Neural cell (in vitro differentiated cells): Measurements from ENCODE around the gene GALNT11. TPM values are rescaled to one million over a fixed set of nuclear protein-coding genes. Genes with fewer than 3 reads are reported as not detected.

Experiments
- H2AFZ ChIP-seq: fragments of 200-600, 300-800 bp; sonication (generic), shearing (Covaris generic); 2 replicates; pipeline ENCODE4 v1.6.0; 2014; ENCODE audit warnings: low read depth, mild to moderate bottlenecking, antibody characterized with exemption, low read length, moderate library complexity
- H3F3A ChIP-seq: fragments of 200-600 bp; shearing (Covaris generic); 2 replicates; pipeline ENCODE4 v1.6.1; 2016; ENCODE audit warnings: mild to moderate bottlenecking, moderate library complexity, mixed read lengths, antibody characterized with exemption, low read length; ENCODE audit not compliant: insufficient read depth, poor library complexity, severe bottlenecking
- H3K27ac ChIP-seq: fragments of 200-600, 300-800 bp; sonication (generic), shearing (Covaris generic); 2 replicates; pipeline ENCODE4 v1.5.1; 2014; ENCODE audit warnings: mild to moderate bottlenecking, low read length, moderate library complexity
- H3K27me3 ChIP-seq: fragments of 300-800, 200-600 bp; sonication (generic), shearing (Covaris generic); 2 replicates; pipeline ENCODE4 v1.6.0; 2014; ENCODE audit warnings: mild to moderate bottlenecking, low read depth, low read length, moderate library complexity; ENCODE audit not compliant: insufficient read depth
- H3K36me3 ChIP-seq: fragments of 300-800, 200-600 bp; sonication (generic), shearing (Covaris generic); 2 replicates; pipeline ENCODE4 v1.5.1; 2014; ENCODE audit warnings: mild to moderate bottlenecking, antibody characterized with exemption, low read length, moderate library complexity; ENCODE audit not compliant: insufficient read depth
- H3K4me2 ChIP-seq: fragments of 300-800, 200-600 bp; sonication (generic), shearing (Covaris generic); 2 replicates; pipeline ENCODE4 v1.6.0; 2014; ENCODE audit warnings: mild to moderate bottlenecking, low read length
- H3K4me3 ChIP-seq: fragments of 300-800, 200-600 bp; sonication (generic), shearing (Covaris generic); 2 replicates; pipeline ENCODE4 v1.5.1; 2014; ENCODE audit warnings: mild to moderate bottlenecking, low read length, moderate library complexity
- H3K79me2 ChIP-seq: fragments of 200-600 bp; shearing (Covaris generic); replicated peaks from 2 replicates; pipeline ENCODE4 v1.6.0; 2014; ENCODE audit warnings: mild to moderate bottlenecking, low read length, moderate library complexity; ENCODE audit not compliant: insufficient read depth
- H3K9ac ChIP-seq: fragments of 300-800, 200-600 bp; sonication (generic), shearing (Covaris generic); 2 replicates; pipeline ENCODE4 v1.6.1; 2016; ENCODE audit warnings: mild to moderate bottlenecking, low read length, mixed read lengths
- H3K9me2 ChIP-seq: fragments of 200-600 bp; shearing (Covaris generic); 2 replicates; pipeline ENCODE4 v1.6.1; 2016; ENCODE audit warnings: mild to moderate bottlenecking, low read length, mixed read lengths; ENCODE audit not compliant: insufficient read depth
- H3K9me3 ChIP-seq: fragments of 200-600, 300-800 bp; sonication (generic), shearing (Covaris generic); 2 replicates; pipeline ENCODE4 v1.6.1; 2016; ENCODE audit warnings: mild to moderate bottlenecking, mixed run types, low read length, moderate library complexity, mixed read lengths
- H4K20me1 ChIP-seq: fragments of 200-600 bp; shearing (Covaris generic); 2 replicates; pipeline ENCODE4 v1.6.1; 2016; ENCODE audit warnings: mild to moderate bottlenecking, mixed run types; ENCODE audit not compliant: insufficient read depth
- EP300 ChIP-seq: fragments of 450-650 bp; conservative IDR thresholded peaks from 2 replicates; pipeline ENCODE4 v1.6.1; 2014; ENCODE audit warnings: antibody characterized with exemption, mild to moderate bottlenecking, moderate library complexity; ENCODE audit not compliant: poor library complexity, severe bottlenecking
- EZH2 ChIP-seq: fragments of 200-600, 300-800 bp; shearing (Covaris generic), sonication (generic); IDR thresholded peaks from 2 replicates; pipeline ENCODE4 v1.6.1; 2014; ENCODE audit warnings: antibody characterized with exemption, low read length, borderline replicate concordance, mild to moderate bottlenecking; ENCODE audit not compliant: insufficient read depth, poor library complexity, severe bottlenecking
- MXI1 ChIP-seq: fragments of 450-650 bp; conservative IDR thresholded peaks from 2 replicates; pipeline ENCODE4 v1.6.1; 2014; ENCODE audit warnings: antibody characterized with exemption, mild to moderate bottlenecking; ENCODE audit not compliant: poor library complexity, severe bottlenecking
- POLR2AphosphoS5 ChIP-seq: IDR thresholded peaks from 2 replicates; pipeline ENCODE4 v1.6.1; 2012
- RAD21 ChIP-seq: fragments of 450-650 bp; conservative IDR thresholded peaks from 2 replicates; pipeline ENCODE4 v1.6.1; 2014; ENCODE audit warnings: antibody characterized with exemption, mild to moderate bottlenecking, moderate library complexity
- SMC3 ChIP-seq: fragments of 450-650 bp; conservative IDR thresholded peaks from 2 replicates; pipeline ENCODE4 v1.6.1; 2014; ENCODE audit warnings: antibody characterized with exemption, mild to moderate bottlenecking, moderate library complexity; ENCODE audit not compliant: poor library complexity
- TAF1 ChIP-seq: IDR thresholded peaks from 2 replicates; pipeline ENCODE4 v1.6.1; 2012; ENCODE audit warnings: low read depth
- polyA plus RNA-seq: library from polyadenylated mRNA; depleted of rRNA; stranded (reverse); fragments of >200 nt; gene quantifications from 2 replicates; pipeline ENCODE4 v1.2.3, GENCODE V29; 2014
- TF ChIP-seq, protein P1 (sequence below): IDR thresholded peaks from 2 replicates; pipeline ENCODE4 v1.6.1; 2012; ENCODE audit warnings: borderline replicate concordance
- TF ChIP-seq, protein P2 (sequence below): fragments of 450-650 bp; IDR thresholded peaks from 2 replicates; pipeline ENCODE4 v1.5.1; 2014; ENCODE audit warnings: antibody characterized with exemption, mild to moderate bottlenecking, moderate library complexity; ENCODE audit not compliant: poor library complexity, severe bottlenecking

GALNT11 gene
- polyA plus RNA-seq, 1 donor from 2014 or later, result 118 TPM

DNA sequence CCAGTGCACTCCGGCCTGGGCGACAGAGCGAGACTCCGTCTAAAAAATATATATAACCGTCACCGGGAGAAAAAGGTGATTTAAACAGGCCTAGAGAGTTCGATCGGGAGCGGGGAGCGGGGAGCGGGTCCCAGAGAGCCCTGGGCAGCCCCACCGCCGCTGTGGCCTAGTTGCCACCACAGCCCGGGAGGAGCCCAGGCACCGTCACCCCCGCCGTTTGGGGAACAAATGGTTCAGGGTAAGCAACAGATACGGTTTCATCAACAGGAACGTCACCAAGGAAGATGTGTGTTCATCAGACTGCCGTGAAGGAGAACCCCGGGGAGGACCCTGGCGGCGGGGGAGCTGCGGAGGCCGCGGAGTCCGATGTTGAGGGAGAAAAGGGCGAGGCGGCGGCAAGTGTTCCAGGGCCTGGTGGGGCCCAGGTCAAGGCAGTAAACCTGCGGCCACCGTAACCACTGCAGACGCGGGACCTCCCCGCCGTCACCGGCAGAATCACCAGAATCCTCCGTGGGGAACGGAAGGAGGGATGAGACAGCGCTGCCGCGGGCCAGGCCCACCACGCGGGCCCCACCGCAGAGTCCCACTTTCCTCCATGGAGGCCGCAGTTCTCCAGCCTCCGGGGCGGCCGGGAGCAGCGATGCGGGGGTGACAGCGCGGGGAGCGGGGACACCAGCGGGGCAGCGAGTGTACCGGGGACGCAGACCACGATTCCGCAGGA is 103.4 kb downstream of the GALNT11 start:
- Histone ChIP-seq H4K20me1 (no peaks in the 10 kb centered on the region), H3K9ac (no peak overlapping the region), H3K4me3 (no peak overlapping the region), H3K9me3 (no peaks in the 10 kb centered on the region), H3K27me3 (no peaks in the 10 kb centered on the region), H3K36me3 (peaks cover 22% of the 10 kb centered on the region), H3K9me2 (no peaks in the 10 kb centered on the region), H3K27ac (no peak overlapping the region), H3K4me2 (no peak overlapping the region), H3K79me2 (no peaks in the 10 kb centered on the region), H2AFZ (no peak overlapping the region), H3F3A (no peaks in the 10 kb centered on the region)
- TF ChIP-seq, protein P1, sequence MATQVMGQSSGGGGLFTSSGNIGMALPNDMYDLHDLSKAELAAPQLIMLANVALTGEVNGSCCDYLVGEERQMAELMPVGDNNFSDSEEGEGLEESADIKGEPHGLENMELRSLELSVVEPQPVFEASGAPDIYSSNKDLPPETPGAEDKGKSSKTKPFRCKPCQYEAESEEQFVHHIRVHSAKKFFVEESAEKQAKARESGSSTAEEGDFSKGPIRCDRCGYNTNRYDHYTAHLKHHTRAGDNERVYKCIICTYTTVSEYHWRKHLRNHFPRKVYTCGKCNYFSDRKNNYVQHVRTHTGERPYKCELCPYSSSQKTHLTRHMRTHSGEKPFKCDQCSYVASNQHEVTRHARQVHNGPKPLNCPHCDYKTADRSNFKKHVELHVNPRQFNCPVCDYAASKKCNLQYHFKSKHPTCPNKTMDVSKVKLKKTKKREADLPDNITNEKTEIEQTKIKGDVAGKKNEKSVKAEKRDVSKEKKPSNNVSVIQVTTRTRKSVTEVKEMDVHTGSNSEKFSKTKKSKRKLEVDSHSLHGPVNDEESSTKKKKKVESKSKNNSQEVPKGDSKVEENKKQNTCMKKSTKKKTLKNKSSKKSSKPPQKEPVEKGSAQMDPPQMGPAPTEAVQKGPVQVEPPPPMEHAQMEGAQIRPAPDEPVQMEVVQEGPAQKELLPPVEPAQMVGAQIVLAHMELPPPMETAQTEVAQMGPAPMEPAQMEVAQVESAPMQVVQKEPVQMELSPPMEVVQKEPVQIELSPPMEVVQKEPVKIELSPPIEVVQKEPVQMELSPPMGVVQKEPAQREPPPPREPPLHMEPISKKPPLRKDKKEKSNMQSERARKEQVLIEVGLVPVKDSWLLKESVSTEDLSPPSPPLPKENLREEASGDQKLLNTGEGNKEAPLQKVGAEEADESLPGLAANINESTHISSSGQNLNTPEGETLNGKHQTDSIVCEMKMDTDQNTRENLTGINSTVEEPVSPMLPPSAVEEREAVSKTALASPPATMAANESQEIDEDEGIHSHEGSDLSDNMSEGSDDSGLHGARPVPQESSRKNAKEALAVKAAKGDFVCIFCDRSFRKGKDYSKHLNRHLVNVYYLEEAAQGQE, result no peak
- TF ChIP-seq EP300 (no peak), SMC3 (no peak), MXI1 (no peak), POLR2AphosphoS5 (no peak), RAD21 (no peak), EZH2 (no peak), TAF1 (no peak)
- TF ChIP-seq, protein P2, sequence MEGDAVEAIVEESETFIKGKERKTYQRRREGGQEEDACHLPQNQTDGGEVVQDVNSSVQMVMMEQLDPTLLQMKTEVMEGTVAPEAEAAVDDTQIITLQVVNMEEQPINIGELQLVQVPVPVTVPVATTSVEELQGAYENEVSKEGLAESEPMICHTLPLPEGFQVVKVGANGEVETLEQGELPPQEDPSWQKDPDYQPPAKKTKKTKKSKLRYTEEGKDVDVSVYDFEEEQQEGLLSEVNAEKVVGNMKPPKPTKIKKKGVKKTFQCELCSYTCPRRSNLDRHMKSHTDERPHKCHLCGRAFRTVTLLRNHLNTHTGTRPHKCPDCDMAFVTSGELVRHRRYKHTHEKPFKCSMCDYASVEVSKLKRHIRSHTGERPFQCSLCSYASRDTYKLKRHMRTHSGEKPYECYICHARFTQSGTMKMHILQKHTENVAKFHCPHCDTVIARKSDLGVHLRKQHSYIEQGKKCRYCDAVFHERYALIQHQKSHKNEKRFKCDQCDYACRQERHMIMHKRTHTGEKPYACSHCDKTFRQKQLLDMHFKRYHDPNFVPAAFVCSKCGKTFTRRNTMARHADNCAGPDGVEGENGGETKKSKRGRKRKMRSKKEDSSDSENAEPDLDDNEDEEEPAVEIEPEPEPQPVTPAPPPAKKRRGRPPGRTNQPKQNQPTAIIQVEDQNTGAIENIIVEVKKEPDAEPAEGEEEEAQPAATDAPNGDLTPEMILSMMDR, result no peak

DNA sequence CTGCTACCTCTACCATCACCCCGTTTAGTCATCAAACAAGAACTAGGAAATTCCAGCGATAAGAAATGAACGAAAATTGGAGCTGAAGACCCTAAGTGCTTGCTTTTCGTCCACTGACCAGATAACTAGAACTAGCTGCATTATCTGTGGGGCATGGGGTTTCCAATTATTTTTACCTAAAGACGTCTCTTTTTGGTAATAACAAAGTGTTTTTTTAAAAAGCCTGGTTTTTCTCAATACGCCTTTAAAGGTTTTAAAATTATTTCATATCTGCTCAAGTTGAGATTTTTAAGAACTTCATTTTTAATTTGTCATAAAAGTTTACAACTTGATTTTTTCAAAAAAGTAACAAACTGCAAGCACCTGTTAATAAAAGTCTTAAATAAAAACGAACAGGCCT is 104.2 kb downstream of the GALNT11 start:
- Histone ChIP-seq H3K79me2 (no peaks in the 10 kb centered on the region), H4K20me1 (no peaks in the 10 kb centered on the region), H2AFZ (no peak overlapping the region)

More for the DNA sequence above, 104.2 kb downstream of the GALNT11 start:
- no peak overlapping the region for H3K27ac ChIP-seq
- H3K27me3 ChIP-seq, result no peaks in the 10 kb centered on the region
- no peaks in the 10 kb centered on the region for H3F3A ChIP-seq
- H3K9me3 ChIP-seq, result no peaks in the 10 kb centered on the region
- H3K9ac ChIP-seq, result no peak overlapping the region
- no peaks in the 10 kb centered on the region for H3K9me2 ChIP-seq
- peaks cover 17% of the 10 kb centered on the region for H3K36me3 ChIP-seq
- H3K4me2 ChIP-seq, result no peak overlapping the region
- TF ChIP-seq SMC3 (no peak), EP300 (no peak), EZH2 (no peak)
- TF ChIP-seq, protein P2, result no peak
- H3K4me3 ChIP-seq, result no peak overlapping the region
